SK-N-SH treated with all-trans-retinoic acid at 6 μM for 48 hours (cell line): ENCODE results near the gene CAND2.

ENCODE experiments used
- ATAC-seq: fragments of 200-7000 bp; cut with Tn5 transposase; 3 replicates; pipeline ENCODE4 v1.9.1; 2020; ENCODE audit warnings: mild to moderate bottlenecking, moderate library complexity
- ARNTL ChIP-seq: fragments of 450-650 bp; formaldehyde crosslinking; IDR thresholded peaks from 2 replicates; pipeline ENCODE4 v1.5.0; 2020; ENCODE audit warnings: low read depth, mild to moderate bottlenecking, moderate library complexity, borderline replicate concordance
- BACH2 ChIP-seq: fragments of 250-450 bp; sonication (Bioruptor Pico); IDR thresholded peaks from 2 replicates; pipeline ENCODE4 v1.9.0; 2021; ENCODE audit warnings: mild to moderate bottlenecking, borderline replicate concordance
- CSDC2 ChIP-seq: fragments of 250-450 bp; sonication (Bioruptor Pico); IDR thresholded peaks from 2 replicates; pipeline ENCODE4 v1.5.0; 2020; ENCODE audit warnings: mild to moderate bottlenecking, moderate library complexity
- ESRRG ChIP-seq: fragments of 250-450 bp; sonication (Bioruptor Pico); IDR thresholded peaks from 2 replicates; pipeline ENCODE4 v1.6.1; 2021; ENCODE audit warnings: mild to moderate bottlenecking
- GLIS3 ChIP-seq: fragments of 250-450 bp; sonication (Bioruptor Pico); IDR thresholded peaks from 2 replicates; pipeline ENCODE4 v1.5.0; 2020; ENCODE audit warnings: mild to moderate bottlenecking, moderate library complexity
- ISL1 ChIP-seq: fragments of 250-450 bp; sonication (Bioruptor Pico); IDR thresholded peaks from 2 replicates; pipeline ENCODE4 v2.1.2; 2022; ENCODE audit warnings: mild to moderate bottlenecking, moderate library complexity
- OSR1 ChIP-seq: fragments of 250-450 bp; sonication (Bioruptor Pico); IDR thresholded peaks from 2 replicates; pipeline ENCODE4 v1.8.0; 2022; ENCODE audit warnings: moderate library complexity, mild to moderate bottlenecking, inconsistent platforms
- PPARA ChIP-seq: fragments of 250-450 bp; sonication (Bioruptor Pico); IDR thresholded peaks from 2 replicates; pipeline ENCODE4 v1.5.0; 2020; ENCODE audit warnings: mild to moderate bottlenecking, borderline replicate concordance
- RARB ChIP-seq: fragments of 250-450 bp; sonication (Bioruptor Pico); IDR thresholded peaks from 2 replicates; pipeline ENCODE4 v1.8.0; 2021; ENCODE audit warnings: mild to moderate bottlenecking, moderate library complexity
- SNAI2 ChIP-seq: fragments of 250-450 bp; sonication (Bioruptor Pico); IDR thresholded peaks from 2 replicates; pipeline ENCODE4 v1.5.0; 2020; ENCODE audit warnings: mild to moderate bottlenecking, moderate library complexity
- TCF4 ChIP-seq: fragments of 250-450 bp; sonication (Bioruptor Pico); IDR thresholded peaks from 2 replicates; pipeline ENCODE4 v1.8.0; 2021; ENCODE audit warnings: mild to moderate bottlenecking, moderate library complexity, borderline replicate concordance
- ZC3H10 ChIP-seq: fragments of 250-450 bp; sonication (Bioruptor Pico); IDR thresholded peaks from 2 replicates; pipeline ENCODE4 v1.5.1; 2021; ENCODE audit warnings: mild to moderate bottlenecking, moderate library complexity
- ZNF565 ChIP-seq: fragments of 450-650 bp; formaldehyde crosslinking; conservative IDR thresholded peaks from 2 replicates; pipeline ENCODE4 v1.5.0; 2020; ENCODE audit warnings: low read depth, mild to moderate bottlenecking, moderate library complexity
- ZNF70 ChIP-seq: fragments of 450-650 bp; formaldehyde crosslinking; IDR thresholded peaks from 2 replicates; pipeline ENCODE4 v1.5.0; 2020; ENCODE audit warnings: mild to moderate bottlenecking, moderate library complexity
- ZNF8 ChIP-seq: fragments of 450-650 bp; formaldehyde crosslinking; IDR thresholded peaks from 2 replicates; pipeline ENCODE4 v1.5.0; 2020; ENCODE audit warnings: mild to moderate bottlenecking, moderate library complexity
- TF ChIP-seq, protein P1 (sequence below): fragments of 250-450 bp; sonication (Bioruptor Pico); IDR thresholded peaks from 2 replicates; pipeline ENCODE4 v1.5.1; 2020; ENCODE audit warnings: low read depth, mild to moderate bottlenecking, moderate library complexity
- TF ChIP-seq, protein P2 (sequence below): fragments of 250-450 bp; sonication (Bioruptor Pico); IDR thresholded peaks from 2 replicates; pipeline ENCODE4 v1.8.0; 2020; ENCODE audit warnings: mild to moderate bottlenecking, moderate library complexity, borderline replicate concordance
- TF ChIP-seq, protein P3 (sequence below): fragments of 250-450 bp; sonication (Bioruptor Pico); IDR thresholded peaks from 2 replicates; pipeline ENCODE4 v1.5.0; 2020; ENCODE audit warnings: mild to moderate bottlenecking, moderate library complexity
- TF ChIP-seq, protein P4 (sequence below): fragments of 250-450 bp; sonication (Bioruptor Pico); IDR thresholded peaks from 2 replicates; pipeline ENCODE4 v1.8.0; 2021; ENCODE audit warnings: low read depth, mild to moderate bottlenecking, moderate library complexity, borderline replicate concordance
- TF ChIP-seq, protein P5 (sequence below): fragments of 250-450 bp; sonication (Bioruptor Pico); IDR thresholded peaks from 2 replicates; pipeline ENCODE4 v1.5.1; 2021; ENCODE audit warnings: mild to moderate bottlenecking, moderate library complexity

Gene CAND2

DNA sequence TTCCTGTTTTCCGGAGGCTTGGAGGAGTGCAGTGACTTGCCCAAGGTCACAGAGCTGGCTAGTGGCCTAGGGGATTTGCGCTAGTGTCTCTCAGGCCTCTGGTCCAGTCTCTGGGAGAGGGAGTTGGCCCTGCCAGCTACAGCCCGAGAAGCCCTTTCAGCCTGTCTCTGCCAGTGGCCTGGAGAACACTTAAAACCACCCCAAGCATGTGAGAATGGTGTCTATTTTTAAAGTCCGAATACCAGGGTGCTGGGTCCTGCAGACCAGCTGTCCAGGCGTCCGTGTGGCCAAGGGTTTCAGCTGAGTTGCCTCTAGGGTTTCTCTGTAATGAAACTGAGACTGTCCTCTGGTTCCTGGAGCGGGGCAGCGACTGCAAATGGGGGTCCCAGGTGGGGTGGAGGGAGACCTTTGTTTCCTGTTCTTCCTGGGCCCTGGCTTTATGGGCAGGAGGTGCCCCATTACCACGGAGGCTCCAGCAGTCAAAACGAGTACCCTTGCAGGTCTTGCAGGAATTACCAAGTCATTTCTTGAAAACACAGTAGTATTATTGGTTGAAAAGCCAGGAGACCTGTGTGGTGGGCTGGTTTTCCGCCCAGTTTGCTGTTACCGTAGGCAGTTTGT, 2.2 kb downstream of the CAND2 start:
- ATAC-seq, result no peak
- TF ChIP-seq OSR1, result no peak
- TF ChIP-seq, protein P1, sequence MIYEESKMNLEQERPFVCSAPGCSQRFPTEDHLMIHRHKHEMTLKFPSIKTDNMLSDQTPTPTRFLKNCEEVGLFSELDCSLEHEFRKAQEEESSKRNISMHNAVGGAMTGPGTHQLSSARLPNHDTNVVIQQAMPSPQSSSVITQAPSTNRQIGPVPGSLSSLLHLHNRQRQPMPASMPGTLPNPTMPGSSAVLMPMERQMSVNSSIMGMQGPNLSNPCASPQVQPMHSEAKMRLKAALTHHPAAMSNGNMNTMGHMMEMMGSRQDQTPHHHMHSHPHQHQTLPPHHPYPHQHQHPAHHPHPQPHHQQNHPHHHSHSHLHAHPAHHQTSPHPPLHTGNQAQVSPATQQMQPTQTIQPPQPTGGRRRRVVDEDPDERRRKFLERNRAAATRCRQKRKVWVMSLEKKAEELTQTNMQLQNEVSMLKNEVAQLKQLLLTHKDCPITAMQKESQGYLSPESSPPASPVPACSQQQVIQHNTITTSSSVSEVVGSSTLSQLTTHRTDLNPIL, result no peak
- TF ChIP-seq, protein P2, sequence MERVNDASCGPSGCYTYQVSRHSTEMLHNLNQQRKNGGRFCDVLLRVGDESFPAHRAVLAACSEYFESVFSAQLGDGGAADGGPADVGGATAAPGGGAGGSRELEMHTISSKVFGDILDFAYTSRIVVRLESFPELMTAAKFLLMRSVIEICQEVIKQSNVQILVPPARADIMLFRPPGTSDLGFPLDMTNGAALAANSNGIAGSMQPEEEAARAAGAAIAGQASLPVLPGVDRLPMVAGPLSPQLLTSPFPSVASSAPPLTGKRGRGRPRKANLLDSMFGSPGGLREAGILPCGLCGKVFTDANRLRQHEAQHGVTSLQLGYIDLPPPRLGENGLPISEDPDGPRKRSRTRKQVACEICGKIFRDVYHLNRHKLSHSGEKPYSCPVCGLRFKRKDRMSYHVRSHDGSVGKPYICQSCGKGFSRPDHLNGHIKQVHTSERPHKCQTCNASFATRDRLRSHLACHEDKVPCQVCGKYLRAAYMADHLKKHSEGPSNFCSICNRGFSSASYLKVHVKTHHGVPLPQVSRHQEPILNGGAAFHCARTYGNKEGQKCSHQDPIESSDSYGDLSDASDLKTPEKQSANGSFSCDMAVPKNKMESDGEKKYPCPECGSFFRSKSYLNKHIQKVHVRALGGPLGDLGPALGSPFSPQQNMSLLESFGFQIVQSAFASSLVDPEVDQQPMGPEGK (CRISPR knock-in tag), result no peak
- TF ChIP-seq, protein P3, sequence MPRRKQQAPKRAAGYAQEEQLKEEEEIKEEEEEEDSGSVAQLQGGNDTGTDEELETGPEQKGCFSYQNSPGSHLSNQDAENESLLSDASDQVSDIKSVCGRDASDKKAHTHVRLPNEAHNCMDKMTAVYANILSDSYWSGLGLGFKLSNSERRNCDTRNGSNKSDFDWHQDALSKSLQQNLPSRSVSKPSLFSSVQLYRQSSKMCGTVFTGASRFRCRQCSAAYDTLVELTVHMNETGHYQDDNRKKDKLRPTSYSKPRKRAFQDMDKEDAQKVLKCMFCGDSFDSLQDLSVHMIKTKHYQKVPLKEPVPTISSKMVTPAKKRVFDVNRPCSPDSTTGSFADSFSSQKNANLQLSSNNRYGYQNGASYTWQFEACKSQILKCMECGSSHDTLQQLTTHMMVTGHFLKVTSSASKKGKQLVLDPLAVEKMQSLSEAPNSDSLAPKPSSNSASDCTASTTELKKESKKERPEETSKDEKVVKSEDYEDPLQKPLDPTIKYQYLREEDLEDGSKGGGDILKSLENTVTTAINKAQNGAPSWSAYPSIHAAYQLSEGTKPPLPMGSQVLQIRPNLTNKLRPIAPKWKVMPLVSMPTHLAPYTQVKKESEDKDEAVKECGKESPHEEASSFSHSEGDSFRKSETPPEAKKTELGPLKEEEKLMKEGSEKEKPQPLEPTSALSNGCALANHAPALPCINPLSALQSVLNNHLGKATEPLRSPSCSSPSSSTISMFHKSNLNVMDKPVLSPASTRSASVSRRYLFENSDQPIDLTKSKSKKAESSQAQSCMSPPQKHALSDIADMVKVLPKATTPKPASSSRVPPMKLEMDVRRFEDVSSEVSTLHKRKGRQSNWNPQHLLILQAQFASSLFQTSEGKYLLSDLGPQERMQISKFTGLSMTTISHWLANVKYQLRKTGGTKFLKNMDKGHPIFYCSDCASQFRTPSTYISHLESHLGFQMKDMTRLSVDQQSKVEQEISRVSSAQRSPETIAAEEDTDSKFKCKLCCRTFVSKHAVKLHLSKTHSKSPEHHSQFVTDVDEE (CRISPR knock-in tag), result no peak
- TF ChIP-seq ESRRG (CRISPR knock-in tag), result no peak
- TF ChIP-seq RARB (CRISPR knock-in tag), result no peak
- no peak for TF ChIP-seq CSDC2 (CRISPR knock-in tag)
- TF ChIP-seq ZNF565 (CRISPR knock-in tag), result no peak

DNA sequence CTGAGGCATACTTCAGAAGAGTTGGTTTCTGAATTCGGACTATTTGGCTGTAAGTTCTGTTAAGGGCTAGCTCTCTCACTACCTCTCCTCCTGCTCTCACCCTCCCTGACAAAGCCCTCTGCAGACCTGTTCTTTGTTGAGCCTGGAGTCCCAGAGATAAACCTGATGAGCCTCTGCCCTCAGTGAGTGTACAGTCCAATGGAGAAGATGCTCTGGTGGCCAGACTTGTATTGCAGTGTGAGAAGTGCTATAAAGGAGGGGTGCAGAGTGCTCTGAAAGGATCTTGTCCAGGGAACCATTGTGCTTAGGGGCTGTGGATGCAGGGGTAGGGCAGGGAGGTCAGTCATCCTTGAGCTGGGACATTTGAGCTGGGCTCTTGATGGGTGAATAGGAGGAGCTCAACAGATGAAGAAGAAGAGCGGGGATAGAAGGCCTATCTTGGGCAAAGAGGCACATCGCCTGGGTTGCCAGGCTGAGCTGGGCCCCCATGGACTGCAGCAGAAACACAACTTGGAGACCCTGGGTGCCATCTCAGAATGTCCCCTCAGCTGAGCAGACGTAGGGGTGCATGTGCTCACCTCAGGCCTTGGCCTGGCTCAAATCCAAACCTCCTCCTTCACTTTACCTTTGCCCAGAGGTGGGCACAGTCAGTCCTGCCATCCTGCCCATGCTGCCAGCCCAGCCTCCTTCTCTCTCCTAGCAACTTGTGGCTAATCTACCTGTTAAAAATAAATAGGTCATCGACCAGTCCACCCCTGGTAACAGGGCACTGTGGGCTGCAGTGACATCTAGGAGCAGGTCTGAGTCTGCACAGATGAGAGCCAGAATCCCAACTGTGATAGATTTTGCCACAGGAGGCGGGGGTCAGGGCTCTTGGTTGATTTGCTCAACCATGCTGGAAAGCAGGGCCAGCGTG, 3.3 kb downstream of the CAND2 start:
- 0 out of 3 replicates have a peak, but pooled peaks have one; percentile 9 for ATAC-seq
- no peak for TF ChIP-seq ZNF8 (CRISPR knock-in tag)
- TF ChIP-seq, protein P4, sequence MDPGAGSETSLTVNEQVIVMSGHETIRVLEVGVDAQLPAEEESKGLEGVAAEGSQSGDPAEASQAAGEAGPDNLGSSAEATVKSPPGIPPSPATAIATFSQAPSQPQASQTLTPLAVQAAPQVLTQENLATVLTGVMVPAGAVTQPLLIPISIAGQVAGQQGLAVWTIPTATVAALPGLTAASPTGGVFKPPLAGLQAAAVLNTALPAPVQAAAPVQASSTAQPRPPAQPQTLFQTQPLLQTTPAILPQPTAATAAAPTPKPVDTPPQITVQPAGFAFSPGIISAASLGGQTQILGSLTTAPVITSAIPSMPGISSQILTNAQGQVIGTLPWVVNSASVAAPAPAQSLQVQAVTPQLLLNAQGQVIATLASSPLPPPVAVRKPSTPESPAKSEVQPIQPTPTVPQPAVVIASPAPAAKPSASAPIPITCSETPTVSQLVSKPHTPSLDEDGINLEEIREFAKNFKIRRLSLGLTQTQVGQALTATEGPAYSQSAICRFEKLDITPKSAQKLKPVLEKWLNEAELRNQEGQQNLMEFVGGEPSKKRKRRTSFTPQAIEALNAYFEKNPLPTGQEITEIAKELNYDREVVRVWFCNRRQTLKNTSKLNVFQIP (CRISPR knock-in tag), result no peak
- TF ChIP-seq OSR1, result no peak
- no peak for TF ChIP-seq ZC3H10
- TF ChIP-seq ARNTL (CRISPR knock-in tag), result no peak
- TF ChIP-seq, protein P2 (CRISPR knock-in tag), result no peak
- no peak for TF ChIP-seq BACH2
- TF ChIP-seq, protein P3 (CRISPR knock-in tag), result no peak
- TF ChIP-seq ZNF70 (CRISPR knock-in tag), result no peak
- no peak for TF ChIP-seq PPARA (CRISPR knock-in tag)
- TF ChIP-seq TCF4 (CRISPR knock-in tag), result no peak
- no peak for TF ChIP-seq GLIS3
- TF ChIP-seq SNAI2 (CRISPR knock-in tag), result no peak
- TF ChIP-seq ESRRG (CRISPR knock-in tag), result no peak
- no peak for TF ChIP-seq ZNF565 (CRISPR knock-in tag)
- no peak for TF ChIP-seq ISL1 (CRISPR knock-in tag)
- no peak for TF ChIP-seq CSDC2 (CRISPR knock-in tag)
- TF ChIP-seq, protein P5, sequence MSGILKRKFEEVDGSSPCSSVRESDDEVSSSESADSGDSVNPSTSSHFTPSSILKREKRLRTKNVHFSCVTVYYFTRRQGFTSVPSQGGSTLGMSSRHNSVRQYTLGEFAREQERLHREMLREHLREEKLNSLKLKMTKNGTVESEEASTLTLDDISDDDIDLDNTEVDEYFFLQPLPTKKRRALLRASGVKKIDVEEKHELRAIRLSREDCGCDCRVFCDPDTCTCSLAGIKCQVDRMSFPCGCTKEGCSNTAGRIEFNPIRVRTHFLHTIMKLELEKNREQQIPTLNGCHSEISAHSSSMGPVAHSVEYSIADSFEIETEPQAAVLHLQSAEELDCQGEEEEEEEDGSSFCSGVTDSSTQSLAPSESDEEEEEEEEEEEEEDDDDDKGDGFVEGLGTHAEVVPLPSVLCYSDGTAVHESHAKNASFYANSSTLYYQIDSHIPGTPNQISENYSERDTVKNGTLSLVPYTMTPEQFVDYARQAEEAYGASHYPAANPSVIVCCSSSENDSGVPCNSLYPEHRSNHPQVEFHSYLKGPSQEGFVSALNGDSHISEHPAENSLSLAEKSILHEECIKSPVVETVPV (CRISPR knock-in tag), result no peak
